Calu3 (cell line): ENCODE results near the gene SLC13A2. TPM values are rescaled to one million over a fixed set of nuclear protein-coding genes. Genes with fewer than 3 reads are reported as not detected.
"Not testable (repeated sequence)": the region's sequence is repeated elsewhere in the genome, so short reads cannot be mapped to it uniquely, and the experiment has no call there.

Source experiments
- BruUV-seq: library from RNA; stranded (reverse); fragments of 400-500 nt; replicated peaks from 2 replicates; lab custom pipeline; 2021; lab: Mats Ljungman, UMichigan
- CTCF ChIA-PET: fragments of 300-600 bp; sonication (Branson Sonifier 250); formaldehyde crosslinking; loops from one replicate; lab custom pipeline; 2022; ENCODE audit warnings: antibody characterized with exemption; lab: Charles Lee
- DNase-seq: peaks from one replicate; pipeline ENCODE4 v3.0.0; 2022
- H3K27ac Mint-ChIP-seq: one replicate; pipeline ENCODE4 v1.8.0; 2022; ENCODE audit warnings: mixed read lengths; ENCODE audit not compliant: unreplicated experiment
- H3K27me3 Mint-ChIP-seq: one replicate; pipeline ENCODE4 v1.8.0; 2022; ENCODE audit warnings: mixed read lengths; ENCODE audit not compliant: unreplicated experiment
- H3K36me3 Mint-ChIP-seq: one replicate; pipeline ENCODE4 v1.8.0; 2022; ENCODE audit warnings: mild to moderate bottlenecking, moderate library complexity, mixed read lengths; ENCODE audit not compliant: insufficient read depth, unreplicated experiment
- H3K4me1 Mint-ChIP-seq: one replicate; pipeline ENCODE4 v1.8.0; 2022; ENCODE audit warnings: mild to moderate bottlenecking, low read depth, mixed read lengths; ENCODE audit not compliant: unreplicated experiment
- H3K4me3 Mint-ChIP-seq: one replicate; pipeline ENCODE4 v1.8.0; 2022; ENCODE audit warnings: mild to moderate bottlenecking, low read depth, moderate library complexity, mixed read lengths; ENCODE audit not compliant: unreplicated experiment
- H3K9me3 Mint-ChIP-seq: one replicate; pipeline ENCODE4 v1.8.0; 2022; ENCODE audit warnings: low read depth, mixed read lengths; ENCODE audit not compliant: unreplicated experiment
- intact Hi-C: fragments of 100-400 bp; cut with micrococcal nuclease; formaldehyde crosslinking; loops from one replicate; pipeline ENCODE4 v1.10.0; 2022; ENCODE audit not compliant: unreplicated experiment
- total RNA-seq: library from RNA; stranded (reverse); gene quantifications from 2 replicates; pipeline ENCODE4 v1.2.3, GENCODE V29; 2022
- TF ChIP-seq, protein P1 (sequence below): fragments of 200-600 bp; IDR thresholded peaks from one replicate; pipeline ENCODE4 v1.8.0; 2022; ENCODE audit warnings: antibody characterized with exemption; ENCODE audit not compliant: unreplicated experiment

SLC13A2 gene
- total RNA-seq, 1 experiment from 2014 or later: not detected

DNA sequence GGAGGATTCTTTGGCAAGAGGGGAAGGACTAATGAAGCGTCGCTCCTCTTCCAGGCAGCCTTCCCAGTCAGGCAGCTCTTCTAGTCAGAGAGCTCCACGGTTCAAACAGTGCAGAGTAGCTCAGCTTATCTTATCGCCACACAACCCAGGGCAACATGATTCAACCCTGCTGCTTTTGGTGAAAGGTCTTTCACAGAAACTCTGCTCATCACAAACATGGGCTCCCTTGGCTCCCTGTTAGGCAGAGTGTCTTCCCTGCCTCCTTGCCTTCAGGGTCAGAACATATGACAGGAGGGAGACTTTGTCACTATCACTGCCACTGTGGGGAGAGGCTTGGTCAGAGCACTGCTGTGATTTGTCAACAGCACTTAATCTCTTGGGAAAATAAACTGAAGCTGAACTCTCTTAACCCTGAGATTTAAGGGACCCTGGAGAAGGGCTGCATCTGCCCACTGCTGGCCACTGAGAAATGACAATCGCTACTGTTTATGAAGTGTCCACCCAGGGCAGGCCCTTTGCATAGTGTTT is 6.9 kb upstream of the SLC13A2 start:
- H3K9me3 Mint-ChIP-seq: no peaks in the 10 kb centered on the region
- no peak for DNase-seq
- TF ChIP-seq, protein P1, sequence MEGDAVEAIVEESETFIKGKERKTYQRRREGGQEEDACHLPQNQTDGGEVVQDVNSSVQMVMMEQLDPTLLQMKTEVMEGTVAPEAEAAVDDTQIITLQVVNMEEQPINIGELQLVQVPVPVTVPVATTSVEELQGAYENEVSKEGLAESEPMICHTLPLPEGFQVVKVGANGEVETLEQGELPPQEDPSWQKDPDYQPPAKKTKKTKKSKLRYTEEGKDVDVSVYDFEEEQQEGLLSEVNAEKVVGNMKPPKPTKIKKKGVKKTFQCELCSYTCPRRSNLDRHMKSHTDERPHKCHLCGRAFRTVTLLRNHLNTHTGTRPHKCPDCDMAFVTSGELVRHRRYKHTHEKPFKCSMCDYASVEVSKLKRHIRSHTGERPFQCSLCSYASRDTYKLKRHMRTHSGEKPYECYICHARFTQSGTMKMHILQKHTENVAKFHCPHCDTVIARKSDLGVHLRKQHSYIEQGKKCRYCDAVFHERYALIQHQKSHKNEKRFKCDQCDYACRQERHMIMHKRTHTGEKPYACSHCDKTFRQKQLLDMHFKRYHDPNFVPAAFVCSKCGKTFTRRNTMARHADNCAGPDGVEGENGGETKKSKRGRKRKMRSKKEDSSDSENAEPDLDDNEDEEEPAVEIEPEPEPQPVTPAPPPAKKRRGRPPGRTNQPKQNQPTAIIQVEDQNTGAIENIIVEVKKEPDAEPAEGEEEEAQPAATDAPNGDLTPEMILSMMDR: no peak
- H3K4me1 Mint-ChIP-seq: no peaks in the 10 kb centered on the region
- CTCF ChIA-PET: interaction anchor here (0.7 to 0.9 kb wide), 2 partner anchors 50 to 904 kb away, joined by 3 to 5 read pairs; no protein-coding TSS in a partner anchor
- BruUV-seq: no TSS peak
- H3K27me3 Mint-ChIP-seq: peaks cover 82% of the 10 kb centered on the region
- H3K27ac Mint-ChIP-seq: no peak overlapping the region
- intact Hi-C loops: no loop called here
- no peak overlapping the region for H3K4me3 Mint-ChIP-seq
- no peaks in the 10 kb centered on the region for H3K36me3 Mint-ChIP-seq

DNA sequence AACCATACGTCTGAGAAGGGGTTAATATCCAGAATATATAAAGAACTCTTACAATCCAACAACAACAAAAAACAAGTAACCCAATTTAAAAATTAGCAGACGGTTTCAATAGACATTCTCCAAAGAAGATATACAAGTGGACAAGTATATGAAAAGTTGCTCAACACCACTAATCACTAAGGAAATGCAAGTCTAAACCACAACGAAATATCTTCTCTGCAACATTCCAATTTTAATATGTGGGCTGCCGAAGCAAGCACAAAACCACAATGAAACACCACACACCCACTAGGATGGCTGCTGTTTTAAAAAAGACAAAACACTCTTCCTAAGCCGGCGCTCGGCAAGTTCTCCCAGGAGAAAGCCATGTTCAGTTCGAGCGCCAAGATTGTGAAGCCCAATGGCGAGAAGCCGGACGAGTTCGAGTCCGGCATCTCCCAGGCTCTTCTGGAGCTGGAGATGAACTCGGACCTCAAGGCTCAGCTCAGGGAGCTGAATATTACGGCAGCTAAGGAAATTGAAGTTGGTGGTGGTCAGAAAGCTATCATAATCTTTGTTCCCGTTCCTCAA is 5.9 kb upstream of the SLC13A2 start:
- intact Hi-C loops: no loop called here
- TF ChIP-seq, protein P1: no peak

DNA sequence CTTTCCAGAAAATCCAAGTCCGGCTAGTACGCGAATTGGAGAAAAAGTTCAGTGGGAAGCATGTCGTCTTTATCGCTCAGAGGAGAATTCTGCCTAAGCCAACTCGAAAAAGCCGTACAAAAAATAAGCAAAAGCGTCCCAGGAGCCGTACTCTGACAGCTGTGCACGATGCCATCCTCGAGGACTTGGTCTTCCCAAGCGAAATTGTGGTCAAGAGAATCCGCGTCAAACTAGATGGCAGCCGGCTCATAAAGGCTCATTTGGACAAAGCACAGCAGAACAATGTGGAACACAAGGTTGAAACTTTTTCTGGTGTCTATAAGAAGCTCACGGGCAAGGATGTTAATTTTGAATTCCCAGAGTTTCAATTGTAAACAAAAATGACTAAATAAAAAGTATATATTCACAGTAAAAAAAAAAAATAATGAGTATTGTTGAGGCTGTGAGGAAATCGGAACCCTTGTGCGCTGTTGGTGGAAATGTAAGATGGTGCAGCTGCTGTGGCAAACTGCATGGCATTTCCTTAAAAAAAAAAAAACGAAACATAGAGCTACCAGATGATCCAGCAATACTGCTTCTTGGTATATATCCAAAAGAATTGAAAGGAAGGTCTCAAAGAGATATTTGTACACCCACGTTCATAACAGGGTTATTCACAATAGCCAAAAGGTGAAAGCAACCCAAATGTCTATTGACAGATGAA is 5.3 kb upstream of the SLC13A2 start:
- H3K36me3 Mint-ChIP-seq, H3K27ac Mint-ChIP-seq, H3K4me3 Mint-ChIP-seq, intact Hi-C loops, DNase-seq, H3K4me1 Mint-ChIP-seq, H3K9me3 Mint-ChIP-seq: not testable (repeated sequence)
- peaks cover 85% of the 10 kb centered on the region for H3K27me3 Mint-ChIP-seq
- TSS peak; percentile 68 for BruUV-seq
- CTCF ChIA-PET: interaction anchor here (0.9 kb wide), 1 partner anchor 18 kb away, joined by 3 read pairs; no protein-coding TSS in a partner anchor

More for the DNA sequence above, 5.9 kb upstream of the SLC13A2 start:
- Mint-ChIP-seq H3K4me3 (no peak overlapping the region), H3K9me3 (no peaks in the 10 kb centered on the region), H3K36me3 (no peaks in the 10 kb centered on the region), H3K27me3 (peaks cover 85% of the 10 kb centered on the region), H3K27ac (no peak overlapping the region), H3K4me1 (no peaks in the 10 kb centered on the region)
- no TSS peak for BruUV-seq
- DNase-seq: no peak
- CTCF ChIA-PET: no interaction called here

DNA sequence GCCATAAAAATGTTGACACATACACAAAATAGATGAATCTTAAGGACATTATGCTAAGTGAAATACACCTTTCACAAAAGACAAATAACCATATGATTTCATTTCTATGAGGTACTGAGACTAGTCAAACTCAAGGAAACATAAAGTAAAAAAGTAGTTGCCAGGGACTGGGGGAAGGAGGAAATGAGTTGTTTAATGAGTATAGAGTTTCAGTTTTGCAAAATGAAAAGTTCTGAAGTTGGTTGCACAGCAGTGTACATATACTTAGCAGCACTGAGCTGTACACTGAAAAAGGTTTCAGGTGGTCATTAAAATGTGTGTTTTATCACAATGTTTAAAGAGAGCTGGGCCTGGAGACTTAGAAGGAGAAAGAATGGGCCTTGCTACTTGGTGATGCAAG is 4.7 kb upstream of the SLC13A2 start:
- DNase-seq: no peak
- H3K36me3 Mint-ChIP-seq: no peaks in the 10 kb centered on the region
- H3K9me3 Mint-ChIP-seq: no peaks in the 10 kb centered on the region
- TF ChIP-seq, protein P1: no peak
- H3K27me3 Mint-ChIP-seq: peaks cover 85% of the 10 kb centered on the region
- CTCF ChIA-PET: interaction anchor here (0.9 kb wide), 1 partner anchor 17 kb away, joined by 3 read pairs; no protein-coding TSS in a partner anchor
- no TSS peak for BruUV-seq
- no peaks in the 10 kb centered on the region for H3K4me1 Mint-ChIP-seq
- H3K4me3 Mint-ChIP-seq: no peak overlapping the region
- intact Hi-C loops: no loop called here
- H3K27ac Mint-ChIP-seq: no peak overlapping the region
